Measurements from ENCODE around the gene MAFG. TPM values are rescaled to one million over a fixed set of nuclear protein-coding genes. Genes with fewer than 3 reads are reported as not detected.

The MAFG gene
- total and polyA plus RNA-seq, 2 donors (not counting 3 experiments of a cell fraction or from before 2014, with no cell fraction given) = 27.6 to 35.0 TPM

DNA sequence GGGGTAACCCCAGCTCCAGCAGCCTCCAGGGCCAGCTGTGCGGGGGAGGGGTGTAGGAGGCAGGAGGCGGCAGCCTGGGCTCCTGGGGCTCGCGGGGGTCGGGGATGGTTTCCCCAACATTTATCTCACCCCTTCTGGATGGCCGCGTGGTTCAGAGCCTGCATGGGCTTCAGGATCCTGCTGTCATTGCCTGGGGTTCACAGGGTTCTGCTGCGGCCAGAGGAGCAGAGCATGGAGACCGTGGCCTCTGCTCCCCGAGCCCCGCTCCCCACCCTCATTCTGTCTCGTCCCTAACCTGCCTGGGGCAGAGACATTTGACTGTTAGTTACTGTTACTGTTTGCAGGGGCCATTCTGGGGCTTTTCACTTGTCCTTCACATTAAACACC lies 14.6 kb upstream of the MAFG start:
- H2AFZ ChIP-seq (ENCODE audit: low read depth, low read length) = no peak overlapping the region
- H3K27ac ChIP-seq (ENCODE audit: insufficient read depth, low read depth, low read length) = no peak overlapping the region
- intact Hi-C loops (cut with micrococcal nuclease) (no loop called here), dilution Hi-C loops (cut with MboI; ENCODE audit: extremely low pct_ligation_motif_present, low sequenced_read_pairs) (no loop called here)
- TF ChIP-seq EZH2 (IDR thresholded peaks at IDR 0.05; ENCODE audit: borderline replicate concordance, low read depth, low read length, severe bottlenecking) (no peak), JUN (IDR thresholded peaks at IDR 0.05; ENCODE audit: borderline replicate concordance, insufficient read depth, insufficient read length, low read depth) (no peak), FOS (IDR thresholded peaks at IDR 0.05; ENCODE audit: borderline replicate concordance, insufficient read depth, low read length) (no peak), MYC (IDR thresholded peaks at IDR 0.05; ENCODE audit: low read depth, low read length) (no peak), POLR2AphosphoS5 (IDR thresholded peaks at IDR 0.05; ENCODE audit: insufficient read depth, low read depth, low read length) (no peak), GATA2 (IDR thresholded peaks at IDR 0.05; ENCODE audit: insufficient read depth, insufficient read length, low read depth, low read length) (no peak)
- TF ChIP-seq, protein P1, sequence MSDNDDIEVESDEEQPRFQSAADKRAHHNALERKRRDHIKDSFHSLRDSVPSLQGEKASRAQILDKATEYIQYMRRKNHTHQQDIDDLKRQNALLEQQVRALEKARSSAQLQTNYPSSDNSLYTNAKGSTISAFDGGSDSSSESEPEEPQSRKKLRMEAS (IDR thresholded peaks at IDR 0.05; ENCODE audit: insufficient read depth, insufficient read length) = no peak
- TF ChIP-seq, protein P2, sequence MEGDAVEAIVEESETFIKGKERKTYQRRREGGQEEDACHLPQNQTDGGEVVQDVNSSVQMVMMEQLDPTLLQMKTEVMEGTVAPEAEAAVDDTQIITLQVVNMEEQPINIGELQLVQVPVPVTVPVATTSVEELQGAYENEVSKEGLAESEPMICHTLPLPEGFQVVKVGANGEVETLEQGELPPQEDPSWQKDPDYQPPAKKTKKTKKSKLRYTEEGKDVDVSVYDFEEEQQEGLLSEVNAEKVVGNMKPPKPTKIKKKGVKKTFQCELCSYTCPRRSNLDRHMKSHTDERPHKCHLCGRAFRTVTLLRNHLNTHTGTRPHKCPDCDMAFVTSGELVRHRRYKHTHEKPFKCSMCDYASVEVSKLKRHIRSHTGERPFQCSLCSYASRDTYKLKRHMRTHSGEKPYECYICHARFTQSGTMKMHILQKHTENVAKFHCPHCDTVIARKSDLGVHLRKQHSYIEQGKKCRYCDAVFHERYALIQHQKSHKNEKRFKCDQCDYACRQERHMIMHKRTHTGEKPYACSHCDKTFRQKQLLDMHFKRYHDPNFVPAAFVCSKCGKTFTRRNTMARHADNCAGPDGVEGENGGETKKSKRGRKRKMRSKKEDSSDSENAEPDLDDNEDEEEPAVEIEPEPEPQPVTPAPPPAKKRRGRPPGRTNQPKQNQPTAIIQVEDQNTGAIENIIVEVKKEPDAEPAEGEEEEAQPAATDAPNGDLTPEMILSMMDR (IDR thresholded peaks at IDR 0.05; ENCODE audit: extremely low read depth in 1 of 2, insufficient read depth in 1 of 2, low read depth in 1 of 2, low read length in 2 of 2) = no peak
- no peak overlapping the region for H3K9ac ChIP-seq (replicated peaks; ENCODE audit: extremely low read depth, insufficient read depth, low read length)
- no peaks in the 10 kb centered on the region for H3K9me1 ChIP-seq (replicated peaks; ENCODE audit: control insufficient read depth, extremely low read depth, insufficient read depth, low read length)
- H3K79me2 ChIP-seq (ENCODE audit: control insufficient read depth, insufficient read depth, low read length) = no peaks in the 10 kb centered on the region
- H3K36me3 ChIP-seq (ENCODE audit: control insufficient read depth in 2 of 2, extremely low read depth in 1 of 2, insufficient read depth in 2 of 2, low read length in 2 of 2) = no peaks in the 10 kb centered on the region
- DNase-seq (ENCODE audit: low read depth, low spot score) (no peak), FAIRE-seq (no peak)
- POLR2A ChIA-PET = no interaction called here
- H3K4me2 ChIP-seq (ENCODE audit: insufficient read depth, low read length) = no peak overlapping the region
- no TSS peak for BruUV-seq (replicated peaks)
- H3K4me1 ChIP-seq (ENCODE audit: control insufficient read depth, extremely low read depth, insufficient read depth, low read length) = no peaks in the 10 kb centered on the region
- CTCF ChIA-PET = interaction anchor here (1.6 kb wide), 1 partner anchor 14 kb away, joined by 4 read pairs; no protein-coding TSS in a partner anchor
- H3K9me3 ChIP-seq (replicated peaks; ENCODE audit: control insufficient read depth, insufficient read depth, low read length) = no peaks in the 10 kb centered on the region
- H3K27me3 ChIP-seq (ENCODE audit: control insufficient read depth in 2 of 2, insufficient read depth in 2 of 2, low read length in 2 of 2) = peaks cover 0 to 7% of the 10 kb centered on the region in 2 experiments
- H3K4me3 ChIP-seq (replicated peaks in 1 of 3; ENCODE audit: insufficient read depth in 1 of 3, low read depth in 1 of 3, low read length in 3 of 3) = no peak overlapping the region
- H4K20me1 ChIP-seq (replicated peaks; ENCODE audit: control insufficient read depth, extremely low read depth, insufficient read depth, low read length) = no peaks in the 10 kb centered on the region

Measured in endothelial cell of umbilical vein (primary cell).